ENCODE results near the gene AP2M1. TPM values are rescaled to one million over a fixed set of nuclear protein-coding genes. Genes with fewer than 3 reads are reported as not detected.

The AP2M1 gene
- total and polyA plus RNA-seq, 2 of the 13 experiments (the other 11 are each of a cell fraction or from before 2014, with no cell fraction given) = 126 to 146 TPM

GRCh38 chr3:184174646-184175492, at the start of gene AP2M1 (continued):
- TF ChIP-seq ZNF280D (CRISPR knock-in tag; IDR thresholded peaks at IDR 0.05) (0 out of 2 replicates have a peak, but pooled peaks have one; percentile 42), SAP130 (CRISPR knock-in tag; IDR thresholded peaks at IDR 0.05; ENCODE audit: low read depth) (peak; percentile 80), SMAD3 (CRISPR knock-in tag; IDR thresholded peaks at IDR 0.05) (no peak), ZBTB43 (CRISPR knock-in tag; conservative IDR thresholded peaks at IDR 0.05) (0 out of 2 replicates have a peak, but pooled peaks have one; percentile 12), ZNF709 (CRISPR knock-in tag; IDR thresholded peaks at IDR 0.05) (peak; percentile 83), ATF5 (CRISPR knock-in tag; IDR thresholded peaks at IDR 0.05; ENCODE audit: low read depth) (no peak), ZSCAN5A (CRISPR knock-in tag; IDR thresholded peaks at IDR 0.05; ENCODE audit: borderline replicate concordance) (no peak; the same call in 1 of the 2 replicates), ZBTB33 (CRISPR knock-in tag; IDR thresholded peaks at IDR 0.05) (no peak), ATF1 (CRISPR knock-in tag; IDR thresholded peaks at IDR 0.05) (no peak), HIC2 (CRISPR knock-in tag; IDR thresholded peaks at IDR 0.05; ENCODE audit: low read depth) (peak; percentile 14; the same call in 1 of the 2 replicates), ZNF354B (CRISPR knock-in tag; IDR thresholded peaks at IDR 0.05) (no peak)
